ENCODE measurements around the gene PSMA5.

Gene PSMA5

DNA sequence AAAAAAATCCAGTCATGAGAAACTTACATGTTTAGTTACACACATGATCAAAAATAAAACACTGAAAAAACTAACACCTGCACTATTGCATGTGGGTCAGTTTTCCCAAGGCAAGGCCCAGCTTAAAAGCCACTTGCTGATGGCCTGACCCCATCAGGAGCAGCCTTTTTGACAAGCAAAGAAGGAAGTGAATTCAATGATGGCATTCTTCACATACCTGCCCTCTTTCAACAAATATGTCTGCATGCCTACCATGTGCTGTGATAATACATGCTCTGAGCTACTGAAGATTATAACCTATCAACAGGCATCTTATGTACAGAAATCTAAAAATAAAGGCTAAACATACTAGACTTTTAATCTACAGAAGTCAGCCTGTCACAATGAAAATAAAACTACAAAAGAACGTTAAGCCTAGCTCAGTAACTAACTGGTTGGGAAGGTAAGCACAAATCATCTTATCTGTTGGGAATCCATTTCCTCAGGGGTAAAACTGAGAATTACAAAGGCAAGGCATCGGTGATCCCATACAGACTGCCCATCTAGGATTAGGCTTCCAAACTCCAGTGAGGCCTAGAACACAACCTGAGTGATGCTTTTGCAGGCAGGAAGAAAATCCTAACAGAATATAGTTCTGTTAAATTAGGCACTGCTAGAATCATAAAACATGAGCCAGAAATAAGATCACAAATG lies 43.0 kb downstream of the PSMA5 start:
- H3K27ac ChIP-seq (ENCODE audit: extremely low read depth, low read depth, low read length): no peak overlapping the region
- POLR2A ChIA-PET: interaction anchor here (1.0 to 1.7 kb wide), 4 partner anchors 9 to 165 kb away, joined by 3 to 5 read pairs (median 4); partner anchors contain the start of gene GNAI3

DNA sequence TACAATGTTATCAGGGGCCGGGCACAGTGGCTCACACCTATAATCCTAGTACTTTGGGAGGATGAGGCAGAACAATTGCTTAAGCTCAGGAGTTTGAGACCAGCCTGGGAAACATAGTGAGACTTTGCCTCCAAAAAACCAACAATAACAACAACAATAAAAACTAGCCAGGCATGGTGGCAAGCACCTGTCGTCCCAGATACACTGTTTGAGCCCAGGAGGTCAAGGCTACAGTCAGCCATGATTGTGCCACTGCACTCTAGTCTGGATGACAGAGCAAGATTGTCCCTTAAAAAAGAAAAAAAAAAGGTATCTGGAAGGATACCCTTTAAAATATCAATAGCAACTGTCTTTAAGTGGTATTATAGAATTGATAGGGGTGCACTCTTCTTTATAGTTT lies 44.7 kb downstream of the PSMA5 start:
- no peak overlapping the region for H3K27ac ChIP-seq (ENCODE audit: extremely low read depth, low read depth, low read length)
- H3K4me3 ChIP-seq (ENCODE audit: low read depth, low read length): no peak overlapping the region
- H3K36me3 ChIP-seq (ENCODE audit: control insufficient read depth in 2 of 2, insufficient read depth in 1 of 2, low read length in 2 of 2): no peaks in the 10 kb centered on the region
- TF ChIP-seq ZNF324 (tag by site-specific recombination; IDR thresholded peaks at IDR 0.05): no peak
- TF ChIP-seq OSR2 (tag by site-specific recombination; IDR thresholded peaks at IDR 0.05): 0 out of 2 replicates have a peak, but pooled peaks have one; percentile 9
- no peak for TF ChIP-seq ZNF169 (tag by site-specific recombination; IDR thresholded peaks at IDR 0.05)
- peak; percentile 33; the same call in 1 of the 2 replicates for TF ChIP-seq SCRT2 (tag by site-specific recombination; IDR thresholded peaks at IDR 0.05)
- TF ChIP-seq, protein P1, sequence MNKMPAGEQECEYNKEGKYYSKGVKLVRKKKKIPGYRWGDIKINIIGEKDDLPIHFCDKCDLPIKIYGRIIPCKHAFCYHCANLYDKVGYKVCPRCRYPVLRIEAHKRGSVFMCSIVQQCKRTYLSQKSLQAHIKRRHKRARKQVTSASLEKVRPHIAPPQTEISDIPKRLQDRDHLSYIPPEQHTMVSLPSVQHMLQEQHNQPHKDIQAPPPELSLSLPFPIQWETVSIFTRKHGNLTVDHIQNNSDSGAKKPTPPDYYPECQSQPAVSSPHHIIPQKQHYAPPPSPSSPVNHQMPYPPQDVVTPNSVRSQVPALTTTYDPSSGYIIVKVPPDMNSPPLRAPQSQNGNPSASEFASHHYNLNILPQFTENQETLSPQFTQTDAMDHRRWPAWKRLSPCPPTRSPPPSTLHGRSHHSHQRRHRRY (tag by site-specific recombination; IDR thresholded peaks at IDR 0.05): no peak
- no peak for TF ChIP-seq SP3 (tag by site-specific recombination; IDR thresholded peaks at IDR 0.05)
- TF ChIP-seq ZNF37A (tag by site-specific recombination; IDR thresholded peaks at IDR 0.05): no peak
- TF ChIP-seq ZBTB17 (tag by site-specific recombination; IDR thresholded peaks at IDR 0.05): no peak
- TF ChIP-seq, protein P2, sequence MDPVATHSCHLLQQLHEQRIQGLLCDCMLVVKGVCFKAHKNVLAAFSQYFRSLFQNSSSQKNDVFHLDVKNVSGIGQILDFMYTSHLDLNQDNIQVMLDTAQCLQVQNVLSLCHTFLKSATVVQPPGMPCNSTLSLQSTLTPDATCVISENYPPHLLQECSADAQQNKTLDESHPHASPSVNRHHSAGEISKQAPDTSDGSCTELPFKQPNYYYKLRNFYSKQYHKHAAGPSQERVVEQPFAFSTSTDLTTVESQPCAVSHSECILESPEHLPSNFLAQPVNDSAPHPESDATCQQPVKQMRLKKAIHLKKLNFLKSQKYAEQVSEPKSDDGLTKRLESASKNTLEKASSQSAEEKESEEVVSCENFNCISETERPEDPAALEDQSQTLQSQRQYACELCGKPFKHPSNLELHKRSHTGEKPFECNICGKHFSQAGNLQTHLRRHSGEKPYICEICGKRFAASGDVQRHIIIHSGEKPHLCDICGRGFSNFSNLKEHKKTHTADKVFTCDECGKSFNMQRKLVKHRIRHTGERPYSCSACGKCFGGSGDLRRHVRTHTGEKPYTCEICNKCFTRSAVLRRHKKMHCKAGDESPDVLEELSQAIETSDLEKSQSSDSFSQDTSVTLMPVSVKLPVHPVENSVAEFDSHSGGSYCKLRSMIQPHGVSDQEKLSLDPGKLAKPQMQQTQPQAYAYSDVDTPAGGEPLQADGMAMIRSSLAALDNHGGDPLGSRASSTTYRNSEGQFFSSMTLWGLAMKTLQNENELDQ (tag by site-specific recombination; IDR thresholded peaks at IDR 0.05; ENCODE audit: low read depth): no peak
- no peak for TF ChIP-seq TCF7L2 (IDR thresholded peaks at IDR 0.05; ENCODE audit: borderline replicate concordance, low read depth, low read length)
- TF ChIP-seq ZNF146 (tag by site-specific recombination; IDR thresholded peaks at IDR 0.05): no peak
- peaks cover 2% of the 10 kb centered on the region for H3K4me1 ChIP-seq (ENCODE audit: control insufficient read depth, insufficient read depth, low read length)
- ChIA-PET POLR2A (no interaction called here), CTCF (interaction anchor here (0.6 to 0.9 kb wide), 2 partner anchors 9 to 17 kb away, joined by 3 to 4 read pairs; no protein-coding TSS in a partner anchor)
- H3K9me3 ChIP-seq (ENCODE audit: control insufficient read depth, insufficient read depth, low read depth, low read length): no peaks in the 10 kb centered on the region

More for the DNA sequence above, 43.0 kb downstream of the PSMA5 start:
- Histone ChIP-seq H3K4me3 (ENCODE audit: low read depth, low read length) (no peak overlapping the region), H3K36me3 (ENCODE audit: control insufficient read depth in 2 of 2, insufficient read depth in 1 of 2, low read length in 2 of 2) (no peaks in the 10 kb centered on the region), H3K4me1 (ENCODE audit: control insufficient read depth, insufficient read depth, low read length) (peaks cover 2% of the 10 kb centered on the region), H3K9me3 (ENCODE audit: control insufficient read depth, insufficient read depth, low read depth, low read length) (no peaks in the 10 kb centered on the region)
- CTCF ChIA-PET: interaction anchor here (0.8 to 2.2 kb wide), 4 partner anchors 10 to 104 kb away, joined by 3 to 17 read pairs (median 4); partner anchors contain the start of gene SORT1
- TF ChIP-seq, protein P3, sequence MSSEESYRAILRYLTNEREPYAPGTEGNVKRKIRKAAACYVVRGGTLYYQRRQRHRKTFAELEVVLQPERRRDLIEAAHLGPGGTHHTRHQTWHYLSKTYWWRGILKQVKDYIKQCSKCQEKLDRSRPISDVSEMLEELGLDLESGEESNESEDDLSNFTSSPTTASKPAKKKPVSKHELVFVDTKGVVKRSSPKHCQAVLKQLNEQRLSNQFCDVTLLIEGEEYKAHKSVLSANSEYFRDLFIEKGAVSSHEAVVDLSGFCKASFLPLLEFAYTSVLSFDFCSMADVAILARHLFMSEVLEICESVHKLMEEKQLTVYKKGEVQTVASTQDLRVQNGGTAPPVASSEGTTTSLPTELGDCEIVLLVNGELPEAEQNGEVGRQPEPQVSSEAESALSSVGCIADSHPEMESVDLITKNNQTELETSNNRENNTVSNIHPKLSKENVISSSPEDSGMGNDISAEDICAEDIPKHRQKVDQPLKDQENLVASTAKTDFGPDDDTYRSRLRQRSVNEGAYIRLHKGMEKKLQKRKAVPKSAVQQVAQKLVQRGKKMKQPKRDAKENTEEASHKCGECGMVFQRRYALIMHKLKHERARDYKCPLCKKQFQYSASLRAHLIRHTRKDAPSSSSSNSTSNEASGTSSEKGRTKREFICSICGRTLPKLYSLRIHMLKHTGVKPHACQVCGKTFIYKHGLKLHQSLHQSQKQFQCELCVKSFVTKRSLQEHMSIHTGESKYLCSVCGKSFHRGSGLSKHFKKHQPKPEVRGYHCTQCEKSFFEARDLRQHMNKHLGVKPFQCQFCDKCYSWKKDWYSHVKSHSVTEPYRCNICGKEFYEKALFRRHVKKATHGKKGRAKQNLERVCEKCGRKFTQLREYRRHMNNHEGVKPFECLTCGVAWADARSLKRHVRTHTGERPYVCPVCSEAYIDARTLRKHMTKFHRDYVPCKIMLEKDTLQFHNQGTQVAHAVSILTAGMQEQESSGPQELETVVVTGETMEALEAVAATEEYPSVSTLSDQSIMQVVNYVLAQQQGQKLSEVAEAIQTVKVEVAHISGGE (tag by site-specific recombination; conservative IDR thresholded peaks at IDR 0.05; ENCODE audit: low read depth): no peak
- TF ChIP-seq ZNF214 (tag by site-specific recombination; IDR thresholded peaks at IDR 0.05; ENCODE audit: borderline replicate concordance): no peak
- TF ChIP-seq ZNF664 (tag by site-specific recombination; IDR thresholded peaks at IDR 0.05): peak; percentile 79

Data from HEK293 (cell line).